ENCODE measurements around the gene LETMD1.
A peak's percentile ranks its signal among the peaks of the same experiment; 100 is the strongest.

Gene LETMD1

DNA sequence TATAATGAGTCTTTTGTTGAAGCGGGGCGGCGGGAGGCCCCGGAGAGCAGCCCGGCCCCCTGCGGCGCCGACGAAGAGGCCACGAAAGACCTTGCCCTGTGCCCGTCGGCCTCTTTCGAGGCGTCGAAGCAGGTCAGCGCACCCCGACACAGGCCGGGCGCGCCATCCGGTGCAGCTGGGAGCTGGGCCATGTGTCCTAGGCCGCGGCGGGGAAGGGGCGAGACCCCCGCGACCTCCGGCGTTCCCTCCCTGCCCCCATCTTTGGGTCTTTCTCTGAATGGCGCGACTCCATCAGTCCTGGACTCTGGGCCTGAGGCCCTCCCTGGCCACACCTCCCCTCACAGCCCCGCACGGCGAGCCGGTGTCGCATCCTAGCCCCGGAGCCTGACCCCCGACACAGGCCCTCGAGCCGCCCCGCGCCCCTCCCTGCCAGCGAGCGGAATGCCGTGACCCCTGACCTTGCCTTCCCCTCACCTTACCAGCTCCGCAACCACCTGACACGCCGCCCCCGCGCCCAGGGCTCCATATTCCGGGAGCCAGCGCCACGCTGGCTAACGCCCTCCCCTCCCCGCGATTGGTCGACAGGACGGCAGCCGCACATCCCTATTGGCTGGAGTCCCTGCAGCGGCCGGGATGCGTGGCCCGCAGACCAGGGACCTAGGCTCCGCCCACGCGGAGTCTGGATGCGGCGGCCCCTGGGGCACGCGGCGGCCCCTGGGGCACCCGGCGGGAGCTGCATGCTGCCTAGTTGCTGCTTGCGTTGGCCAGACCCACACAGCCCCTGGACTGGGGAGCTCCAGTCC is 22.1 kb upstream of the LETMD1 start, which contains the start of gene SLC11A2:
Gene SLC11A2 (minus strand): TSS at position 549 of the 803 bp plus-strand sequence. CDS start 15,656 bp downstream, outside the sequence.
- peak; percentile 94 for DNase-seq

DNA sequence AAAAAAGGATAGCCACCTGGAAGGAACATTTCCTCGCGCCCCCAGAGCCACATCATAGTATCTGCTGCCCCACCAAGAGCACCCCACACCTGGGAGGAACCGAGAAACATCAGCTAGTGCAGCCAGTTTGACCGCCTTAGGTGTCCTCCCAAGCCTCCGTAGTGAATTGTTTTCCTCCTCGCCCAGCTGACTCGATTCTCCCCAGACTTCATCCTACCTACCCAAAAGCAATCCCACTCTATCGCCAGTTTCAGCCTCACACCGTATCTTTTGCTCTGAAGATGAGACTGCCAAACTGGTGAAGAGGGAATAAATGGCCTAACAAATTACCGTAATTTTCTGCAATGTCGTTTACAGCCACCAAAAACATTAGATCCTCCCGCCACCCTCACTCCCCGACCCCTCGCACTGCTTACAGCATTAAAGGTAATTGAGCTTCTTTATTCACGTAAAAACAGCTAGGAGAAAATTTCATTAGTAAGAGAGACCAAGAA is 20.7 kb upstream of the LETMD1 start:
- no peak for DNase-seq

DNA sequence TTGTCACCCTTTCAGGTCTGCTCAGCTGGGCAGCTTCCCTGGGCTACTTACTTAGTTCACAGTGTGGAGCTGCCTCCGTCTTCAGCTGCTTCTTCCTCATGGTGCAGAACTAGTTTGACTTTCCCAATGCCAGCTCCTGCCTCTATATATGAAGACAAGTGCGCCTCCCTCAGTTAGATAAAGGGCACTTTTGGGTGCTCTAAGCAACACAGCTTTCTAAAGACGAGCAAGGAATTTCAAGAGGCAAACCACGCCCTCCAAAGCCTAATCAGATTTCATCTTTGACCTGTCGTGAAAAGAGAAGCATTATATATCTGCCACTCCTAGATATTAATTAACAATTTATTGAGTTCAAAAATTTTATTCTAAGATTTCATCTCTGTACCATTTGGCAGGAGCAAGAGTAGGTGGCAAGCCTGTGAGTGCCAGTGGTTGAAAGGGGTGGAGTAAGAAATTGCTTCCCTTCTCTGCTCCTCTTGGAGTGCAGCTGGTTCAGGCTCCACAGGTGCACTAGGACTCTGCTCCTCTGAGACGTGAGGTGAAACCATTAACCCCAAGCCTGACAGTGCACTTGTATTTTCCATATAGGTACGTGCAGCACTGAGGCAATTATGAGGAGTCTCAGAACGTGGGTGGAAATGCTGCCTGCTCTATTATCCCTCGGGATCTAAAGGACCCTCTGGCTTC is 19.9 kb upstream of the LETMD1 start:
- DNase-seq = peak; percentile 53

DNA sequence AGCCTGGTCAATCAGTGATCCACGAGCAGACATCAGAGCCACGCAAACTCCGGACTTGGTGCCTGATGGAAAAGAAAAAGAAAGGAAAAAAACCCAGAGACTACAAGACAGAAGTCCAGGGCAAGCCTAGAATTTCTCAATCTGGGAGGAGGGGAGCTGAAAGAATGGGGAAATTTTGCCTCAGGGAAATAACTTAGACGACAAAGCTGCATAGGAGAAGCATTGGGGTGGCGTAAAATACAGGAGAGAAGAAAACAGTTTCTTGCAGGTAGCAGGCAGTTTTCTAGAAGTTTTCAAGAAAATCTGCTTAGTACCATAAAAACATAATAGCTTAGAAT is 19.3 kb upstream of the LETMD1 start:
- DNase-seq = no peak

DNA sequence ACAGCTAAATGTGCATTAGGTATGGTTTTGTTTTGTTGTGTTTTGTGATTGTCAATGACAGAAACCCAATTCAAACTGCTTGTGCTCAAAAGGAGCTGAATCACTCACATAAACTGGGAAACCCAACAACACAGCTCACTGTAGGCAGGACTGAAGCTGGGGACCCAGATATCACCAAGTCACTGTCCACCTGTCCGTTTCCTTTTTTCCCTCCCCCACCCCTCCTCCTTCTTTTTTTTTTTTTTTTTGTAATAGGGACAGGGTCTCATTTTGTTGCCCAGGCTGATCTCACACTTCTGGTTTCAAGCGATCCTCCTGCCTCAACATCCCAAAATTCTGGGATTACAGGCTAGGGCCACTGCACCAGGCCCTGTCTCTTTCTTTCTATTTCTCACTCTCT is 15.1 kb upstream of the LETMD1 start:
- DNase-seq = no peak

DNA sequence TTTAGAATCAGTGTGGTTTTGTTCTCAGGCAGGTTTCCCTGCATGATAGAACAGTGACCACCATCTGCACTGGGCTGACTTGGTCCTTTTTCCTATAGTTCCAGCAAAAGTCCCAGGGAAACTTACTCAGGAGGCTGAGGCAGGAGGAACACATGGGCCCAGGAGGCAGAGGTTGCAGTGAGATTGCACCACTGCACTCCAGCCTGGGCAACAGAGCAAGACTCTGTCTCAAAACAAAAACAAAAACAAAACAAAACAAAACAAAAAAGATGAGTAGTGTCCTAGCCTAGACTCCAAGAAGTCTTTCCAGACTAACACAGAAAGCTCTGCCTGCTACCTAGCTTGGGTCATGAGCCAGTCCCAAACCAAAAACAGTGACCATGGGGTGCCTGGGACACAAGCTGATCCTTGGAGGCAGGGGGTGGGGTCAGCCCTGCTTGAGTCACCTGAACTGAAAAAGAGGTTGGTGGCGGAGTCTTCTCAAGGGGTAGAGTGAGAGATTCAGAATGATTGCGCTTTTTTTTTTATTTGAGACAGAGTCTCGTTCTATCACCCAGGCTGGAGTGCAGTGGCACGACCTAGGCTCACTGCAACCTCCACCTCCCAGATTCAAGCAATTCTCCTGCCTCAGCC is 14.6 kb upstream of the LETMD1 start:
- DNase-seq = no peak

DNA sequence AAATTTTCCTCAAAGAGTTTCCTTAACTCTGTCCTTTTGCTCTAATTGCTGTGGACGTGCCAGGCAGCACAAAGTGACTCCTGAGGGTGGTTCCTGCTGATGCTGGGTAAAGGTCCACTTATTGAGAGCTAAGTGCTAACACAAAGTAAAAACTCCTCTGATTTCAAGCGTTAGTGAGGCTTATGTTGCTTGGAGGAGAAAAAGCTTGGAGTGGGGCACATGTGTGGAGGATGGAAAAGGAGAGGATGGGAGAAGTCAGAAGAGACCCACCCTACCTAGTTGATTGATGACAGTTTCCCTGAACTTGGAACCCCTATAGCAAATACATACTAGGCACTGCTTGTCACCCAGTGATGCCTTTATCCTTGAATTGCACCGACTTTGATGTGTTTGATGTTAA is 11.8 kb upstream of the LETMD1 start:
- no peak for DNase-seq

DNA sequence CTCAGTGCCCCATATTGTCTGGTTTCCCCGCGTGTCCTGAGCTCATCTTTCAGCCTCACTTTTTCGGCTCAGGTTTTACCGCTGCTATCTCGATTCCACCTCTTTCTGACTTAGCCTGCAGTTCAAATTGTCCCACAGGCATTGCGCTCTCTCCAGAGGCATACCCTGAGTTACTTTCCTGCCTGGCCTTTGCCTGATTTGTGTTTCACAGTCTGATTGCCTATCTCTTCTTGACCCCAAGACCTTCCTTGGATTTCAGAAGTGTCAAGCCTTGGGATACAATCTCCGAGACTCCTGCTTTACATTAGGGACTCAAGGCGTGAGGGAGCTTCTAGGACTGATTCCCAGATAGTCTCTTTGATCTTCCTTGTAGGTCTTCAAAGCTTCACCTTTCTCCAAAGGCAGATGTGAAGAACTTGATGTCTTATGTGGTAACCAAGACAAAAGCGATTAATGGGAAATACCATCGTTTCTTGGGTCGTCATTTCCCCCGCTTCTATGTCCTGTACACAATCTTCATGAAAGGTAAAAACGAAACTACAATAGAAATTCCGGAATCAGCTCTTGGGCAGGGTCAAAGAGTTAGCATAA is 629 bp downstream of the LETMD1 start:
- no peak for DNase-seq

DNA sequence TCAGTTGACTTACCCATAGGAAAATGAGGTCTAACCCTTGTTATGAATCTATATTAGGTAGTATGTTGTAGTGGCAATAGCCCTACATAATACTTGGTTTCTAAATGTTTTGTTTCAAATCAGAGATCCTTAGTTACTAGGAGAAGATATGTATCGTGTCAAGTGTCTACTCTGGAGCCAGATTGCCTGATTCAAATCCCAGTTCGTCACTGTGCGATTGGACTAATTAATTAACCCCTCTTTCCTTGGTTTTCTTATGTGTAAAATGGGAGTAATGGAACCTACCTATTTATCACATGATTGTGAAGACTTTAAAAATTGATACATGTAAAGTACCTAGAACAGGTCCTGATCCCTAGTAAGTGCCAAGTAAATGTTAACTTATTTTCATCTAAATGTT is 1.4 kb downstream of the LETMD1 start:
- no peak for DNase-seq

DNA sequence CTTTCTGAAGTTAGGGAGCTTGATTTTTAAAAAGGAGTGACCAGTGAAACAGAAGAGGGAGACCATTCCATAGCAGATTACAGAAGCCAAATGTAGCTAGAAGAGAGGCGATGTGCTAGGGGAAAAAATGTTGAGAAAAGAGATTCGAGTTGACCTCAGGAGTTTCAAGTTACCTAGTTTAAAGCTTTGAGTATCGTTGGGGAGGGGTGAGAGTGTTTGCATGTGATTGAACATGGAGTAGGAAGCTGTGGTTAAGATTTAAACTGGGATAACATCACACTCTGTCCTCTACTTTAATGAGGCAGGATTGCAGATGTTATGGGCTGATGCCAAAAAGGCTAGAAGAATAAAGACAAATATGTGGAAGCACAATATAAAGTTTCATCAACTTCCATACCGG is 3.7 kb downstream of the LETMD1 start:
- DNase-seq = no peak

DNA sequence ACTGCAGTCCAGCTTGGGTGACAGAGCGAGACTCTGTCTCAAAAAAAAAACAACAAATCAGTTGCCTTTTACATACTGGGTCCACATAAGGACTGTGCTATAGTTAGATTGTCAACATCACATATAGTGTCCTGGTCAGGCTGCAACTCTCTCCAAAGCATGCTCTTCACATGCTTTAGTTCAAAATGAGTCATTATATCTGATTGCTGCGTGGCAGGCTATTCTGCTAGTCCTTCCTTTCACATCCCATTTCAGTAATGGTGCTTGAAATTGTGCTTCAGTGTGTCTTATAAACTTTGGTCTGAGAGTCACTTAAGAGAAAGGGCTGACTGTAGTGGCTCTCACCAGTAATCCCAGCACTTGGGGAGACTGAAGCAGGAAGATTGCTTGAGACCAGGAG is 6.9 kb downstream of the LETMD1 start:
- no peak for DNase-seq

DNA sequence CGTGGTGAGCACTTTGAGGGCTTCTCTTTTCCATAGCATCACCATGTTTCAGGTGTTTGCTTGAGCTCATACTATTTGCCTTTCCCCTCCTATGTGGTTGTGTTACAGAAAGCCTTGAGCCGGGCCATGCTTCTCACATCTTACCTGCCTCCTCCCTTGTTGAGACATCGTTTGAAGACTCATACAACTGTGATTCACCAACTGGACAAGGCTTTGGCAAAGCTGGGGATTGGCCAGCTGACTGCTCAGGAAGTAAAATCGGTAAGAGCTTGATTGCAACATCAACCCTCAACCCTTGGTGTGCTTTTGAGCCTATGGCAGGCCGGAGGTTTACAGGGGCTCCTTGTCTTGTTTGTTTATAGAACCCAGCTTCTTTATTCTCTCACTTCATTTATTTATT is 8.1 kb downstream of the LETMD1 start:
- DNase-seq = no peak

DNA sequence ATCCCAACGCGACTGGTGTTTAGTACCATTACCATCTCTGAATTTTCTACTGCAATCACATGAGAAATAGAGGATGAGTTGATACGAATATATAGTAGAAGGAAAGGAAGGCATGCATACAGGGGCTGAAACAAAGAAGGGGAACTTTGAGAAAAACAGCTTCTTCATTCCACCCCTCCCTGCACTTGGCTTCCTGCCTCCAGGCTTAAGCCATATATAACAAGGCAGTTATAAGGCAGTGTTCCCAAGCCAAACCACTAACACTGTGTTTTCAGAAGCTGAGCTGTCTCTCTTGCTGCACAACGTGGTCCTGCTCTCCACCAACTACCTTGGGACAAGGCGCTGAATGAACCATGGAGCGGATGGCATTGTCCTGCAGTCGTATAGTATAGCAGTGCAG is 11.0 kb downstream of the LETMD1 start:
- no peak for DNase-seq

DNA sequence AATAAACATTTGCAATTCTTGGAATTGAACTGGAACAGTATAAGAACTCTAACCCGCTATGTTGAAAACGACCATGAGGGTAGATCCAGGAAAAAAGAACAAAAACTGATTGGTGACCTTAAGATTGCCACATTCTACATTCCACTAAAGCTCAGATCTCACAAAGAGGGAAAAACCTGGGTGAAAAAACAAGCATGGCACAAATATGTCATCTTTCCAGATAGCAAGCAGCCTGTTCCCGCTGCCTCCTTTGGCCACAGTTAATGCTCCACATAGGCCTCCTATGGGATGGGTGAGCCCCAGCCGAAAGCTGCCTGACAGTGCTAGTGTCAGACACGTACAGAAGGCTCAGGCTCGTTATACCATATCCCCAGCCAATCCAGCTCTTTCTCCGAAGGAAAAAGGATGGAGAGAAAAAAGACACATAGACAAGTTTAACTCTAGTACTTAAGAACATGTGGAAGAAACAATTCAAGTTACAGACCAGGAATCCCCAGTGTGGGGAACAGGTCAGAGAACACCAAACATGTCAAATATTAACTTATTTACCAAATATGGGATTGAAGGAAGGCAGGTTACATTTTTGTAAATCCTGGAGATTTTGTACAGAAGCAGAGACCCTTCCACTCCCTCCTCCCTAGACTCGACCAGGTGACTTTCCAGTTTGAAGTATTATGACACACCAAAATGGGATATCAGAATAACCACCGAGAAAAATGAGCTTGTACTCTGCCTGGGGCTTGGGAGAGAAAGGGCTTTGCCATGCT is 14.7 kb downstream of the LETMD1 start:
- DNase-seq = no peak

DNA sequence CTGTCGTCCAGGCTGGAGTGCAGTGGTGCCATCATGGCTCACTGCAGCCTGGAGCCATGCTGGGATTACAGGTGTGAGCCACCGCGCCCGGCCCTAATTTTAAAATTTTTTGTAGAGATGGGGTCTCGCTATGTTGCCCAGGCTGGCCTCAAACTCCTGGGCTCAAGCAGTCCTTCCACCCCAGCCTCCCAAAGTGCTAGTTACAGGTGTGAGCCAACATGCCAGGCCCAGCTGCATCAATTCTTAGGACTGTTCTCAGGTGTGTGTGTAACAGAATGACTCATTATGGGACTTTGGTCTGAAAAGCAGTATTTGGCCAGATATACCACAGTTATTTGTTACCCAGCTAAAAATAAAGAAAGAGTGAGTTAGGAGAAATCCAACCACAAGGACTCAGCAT is 17.4 kb downstream of the LETMD1 start:
- no peak for DNase-seq

DNA sequence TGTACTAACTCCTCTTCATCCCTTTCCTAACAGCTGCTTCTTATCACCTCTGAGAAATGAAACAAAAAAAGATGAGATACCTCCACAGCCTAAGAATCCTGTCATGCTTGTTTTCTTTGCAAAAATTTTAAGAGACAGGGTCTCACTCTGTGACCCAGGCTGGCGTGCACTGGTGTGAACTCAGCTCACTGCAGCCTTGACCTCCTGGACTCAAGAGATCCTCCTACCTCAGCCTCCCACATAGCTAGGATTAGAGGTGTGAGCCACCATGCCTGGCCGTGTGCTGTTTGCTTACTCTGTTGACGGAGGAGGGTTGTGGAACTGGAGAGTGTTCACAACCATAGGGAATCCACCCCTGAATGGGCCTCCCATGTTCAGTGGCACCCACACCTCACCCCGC is 19.1 kb downstream of the LETMD1 start:
- no peak for DNase-seq

DNA sequence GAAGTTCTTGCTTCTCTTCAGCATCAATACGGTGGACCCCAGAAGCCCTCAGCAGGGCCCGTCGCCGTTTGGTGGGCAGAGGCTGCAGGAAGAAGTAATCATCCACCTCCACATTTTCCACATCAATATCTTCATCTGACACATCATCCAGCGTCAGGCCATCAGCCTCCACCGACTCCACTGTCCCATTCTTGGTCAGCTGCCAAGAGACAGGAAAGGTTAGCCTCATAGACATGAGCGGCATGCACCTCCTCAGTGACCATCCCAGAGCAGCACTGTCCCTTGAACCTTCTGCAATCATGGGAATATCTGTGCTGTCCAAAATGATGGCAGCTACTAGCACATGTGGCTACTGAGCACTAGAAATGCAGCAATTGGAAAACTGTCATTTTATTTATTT is 19.6 kb downstream of the LETMD1 start:
- DNase-seq = no peak

DNA sequence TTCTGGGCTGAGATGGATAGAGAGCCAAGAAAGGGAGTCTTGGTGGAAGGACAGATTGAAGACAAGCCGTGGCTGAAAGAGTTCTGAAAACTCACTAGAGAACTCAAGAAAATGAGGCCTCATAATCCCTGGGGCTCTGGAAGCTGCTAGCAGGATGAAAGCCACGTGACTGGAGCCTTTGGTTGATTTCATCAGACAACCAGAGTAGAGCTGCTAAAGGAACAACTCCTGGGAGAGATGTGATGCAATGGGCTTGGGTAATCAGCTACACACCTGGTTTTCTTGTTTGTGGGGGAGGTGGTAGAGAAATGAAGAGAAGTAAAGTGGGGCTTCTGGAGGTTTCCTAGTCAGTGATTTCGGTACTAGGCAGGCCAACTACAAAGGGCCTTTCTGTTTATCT is 21.9 kb downstream of the LETMD1 start:
- peak; percentile 26 for DNase-seq

DNA sequence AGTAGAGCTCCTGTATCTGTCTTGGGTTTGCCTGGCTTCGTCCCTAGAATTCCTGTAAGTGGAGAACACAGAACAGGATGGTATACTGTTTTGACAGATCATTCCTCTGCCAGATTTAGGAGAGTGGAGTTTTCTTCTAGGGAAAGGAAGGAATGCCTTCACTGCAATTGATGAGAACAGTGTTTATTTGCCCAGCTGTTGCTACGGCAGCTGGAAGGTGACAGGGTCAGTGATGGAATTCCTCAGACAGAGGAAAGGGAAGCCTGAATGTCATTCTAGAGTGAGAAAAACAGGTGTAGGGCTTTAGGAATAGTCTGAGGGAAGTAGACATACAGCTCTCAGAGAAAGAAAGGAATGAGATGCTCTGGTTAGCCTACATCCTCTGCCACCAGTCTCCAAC is 23.5 kb downstream of the LETMD1 start:
- DNase-seq = no peak

DNA sequence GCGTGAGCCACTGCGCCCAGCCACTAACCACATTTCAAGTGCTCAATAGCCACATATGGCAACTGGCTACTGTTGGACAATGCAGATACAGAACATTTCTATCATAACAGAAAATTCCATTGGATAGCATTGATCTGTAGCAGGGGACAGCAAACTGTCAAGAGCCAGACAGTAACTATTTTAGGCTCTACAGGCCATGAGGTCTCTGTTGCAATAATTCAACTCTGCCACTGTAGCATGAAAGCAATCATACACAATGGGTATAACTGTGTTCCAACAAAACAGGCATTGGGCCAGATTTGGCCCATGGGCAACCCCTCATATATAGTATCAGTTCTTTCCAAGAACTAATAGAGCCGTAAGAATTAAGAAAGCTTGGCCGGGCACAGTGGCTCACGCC is 27.3 kb downstream of the LETMD1 start:
- no peak for DNase-seq

DNA sequence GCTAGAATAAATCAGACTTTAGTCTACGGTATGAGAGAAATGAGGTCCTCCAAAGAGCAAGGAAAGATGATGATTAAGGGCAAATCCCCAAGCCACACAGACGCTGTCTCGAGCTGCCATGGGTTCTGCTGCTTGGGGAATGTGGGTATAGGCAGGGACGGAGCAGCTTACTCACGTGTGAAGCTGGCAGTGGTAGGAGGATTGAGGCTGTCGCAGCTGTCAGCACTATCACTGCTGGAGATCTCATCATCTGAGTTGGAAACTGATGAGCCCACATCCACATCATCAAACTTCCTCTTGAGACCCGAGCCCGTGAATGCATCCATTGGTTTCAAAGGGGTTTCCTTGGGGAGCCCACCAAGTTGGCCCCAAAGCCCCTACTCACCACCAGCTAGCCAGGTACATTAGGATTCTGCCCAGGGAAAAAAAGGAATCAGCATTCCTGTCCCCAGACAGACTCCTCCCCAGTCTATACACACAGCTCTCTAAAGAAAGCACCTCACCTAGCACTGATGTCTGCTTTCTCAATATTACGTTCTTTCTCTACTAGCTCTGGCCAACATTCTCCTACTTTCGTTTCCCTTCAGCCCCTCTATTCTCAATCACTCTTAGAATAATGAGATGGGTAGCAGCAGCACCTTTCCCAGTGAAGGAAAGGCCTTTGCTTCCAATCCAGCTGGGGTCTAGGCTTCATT is 28.3 kb downstream of the LETMD1 start:
- DNase-seq = no peak

DNA sequence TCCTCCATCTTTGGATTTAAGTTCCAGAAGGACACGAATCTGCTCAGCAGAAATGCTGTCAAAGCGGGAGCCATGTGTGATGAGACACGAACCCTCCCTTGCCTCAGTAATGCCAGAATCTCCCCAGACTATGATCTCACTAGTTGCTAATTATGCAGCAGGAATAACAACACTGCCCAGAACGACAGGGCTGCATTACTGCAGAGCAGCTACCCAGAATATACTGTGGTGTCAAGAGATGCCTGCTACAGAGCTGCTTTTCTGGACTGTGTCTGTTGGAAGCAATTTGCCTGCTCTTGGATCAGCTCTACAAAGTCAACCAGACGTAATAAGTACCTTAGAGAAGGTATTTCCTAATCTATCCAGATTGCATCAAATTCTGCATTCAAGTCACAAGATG is 29.8 kb downstream of the LETMD1 start:
- peak; percentile 28 for DNase-seq
